Keratinocyte (primary cell): ENCODE measurements around the gene EFCAB8. TPM values are rescaled to one million over a fixed set of nuclear protein-coding genes. Genes with fewer than 3 reads are reported as not detected.

Experiments used
- DNase-seq: peaks from one replicate; pipeline ENCODE4 v3.0.0-alpha.2; 2011; ENCODE audit warnings: low read depth, missing footprints, low spot score
- FAIRE-seq: peaks from 2 replicates; lab custom pipeline; 2011; peaks lifted over from hg19 to GRCh38; lab: Jason Lieb, UNC
- H2AFZ ChIP-seq: 2 replicates; pipeline ENCODE4 v1.6.0; 2012; ENCODE audit warnings: low read length, control low read depth, inconsistent platforms; ENCODE audit not compliant: control insufficient read depth
- H3K27ac ChIP-seq: 2 replicates; pipeline ENCODE4 v1.5.1; 2011; ENCODE audit warnings: low read length; ENCODE audit not compliant: control insufficient read depth, insufficient read depth
- H3K27me3 ChIP-seq: 3 replicates; pipeline ENCODE4 v1.6.0; 2011; ENCODE audit warnings: low read length; ENCODE audit not compliant: control insufficient read depth, insufficient read depth; ENCODE audit errors: extremely low read depth
- H3K36me3 ChIP-seq, 2 experiments: 2 replicates in 1 of 2; 3 replicates in 1 of 2; pipeline ENCODE4 v1.5.1; 2011; ENCODE audit warnings: low read length in 2 of 2, mild to moderate bottlenecking in 1 of 2; ENCODE audit not compliant: control insufficient read depth in 2 of 2, insufficient read depth in 2 of 2; ENCODE audit errors: extremely low read depth in 1 of 2
- H3K4me1 ChIP-seq: 3 replicates; pipeline ENCODE4 v1.5.1; 2011; ENCODE audit warnings: low read length; ENCODE audit not compliant: control insufficient read depth, insufficient read depth; ENCODE audit errors: extremely low read depth
- H3K4me2 ChIP-seq: 3 replicates; pipeline ENCODE4 v1.6.0; 2011; ENCODE audit warnings: low read depth, low read length; ENCODE audit not compliant: control insufficient read depth, insufficient read depth; ENCODE audit errors: extremely low read depth
- H3K4me3 ChIP-seq, 3 experiments: fragments of 200-600 bp in 1 of 3; sonication (generic) in 1 of 3; 2 replicates in 2 of 3; 3 replicates in 1 of 3; pipeline ENCODE4 v1.5.1; 2011 to 2016; ENCODE audit warnings: low read length in 3 of 3, mild to moderate bottlenecking in 3 of 3, control low read depth in 2 of 3, inconsistent platforms in 1 of 3, low read depth in 1 of 3, mixed read lengths in 1 of 3, mixed run types in 1 of 3, moderate library complexity in 1 of 3; ENCODE audit not compliant: control insufficient read depth in 2 of 3, insufficient read depth in 2 of 3; ENCODE audit errors: extremely low read depth in 1 of 3
- H3K79me2 ChIP-seq: 2 replicates; pipeline ENCODE4 v1.6.0; 2012; ENCODE audit warnings: low read length; ENCODE audit not compliant: control insufficient read depth, insufficient read depth
- H3K9ac ChIP-seq: 3 replicates; pipeline ENCODE4 v1.6.0; 2011; ENCODE audit warnings: low read length; ENCODE audit not compliant: control insufficient read depth, insufficient read depth; ENCODE audit errors: extremely low read depth
- H3K9me1 ChIP-seq: 3 replicates; pipeline ENCODE4 v1.6.0; 2011; ENCODE audit warnings: low read length; ENCODE audit not compliant: control insufficient read depth, insufficient read depth; ENCODE audit errors: extremely low read depth
- H3K9me3 ChIP-seq: 2 replicates; pipeline ENCODE4 v1.5.1; 2012; ENCODE audit warnings: low read depth, low read length; ENCODE audit not compliant: control insufficient read depth
- H4K20me1 ChIP-seq: 3 replicates; pipeline ENCODE4 v1.6.0; 2011; ENCODE audit warnings: low read length; ENCODE audit not compliant: control insufficient read depth, insufficient read depth; ENCODE audit errors: extremely low read depth
- CTCF ChIP-seq, 3 experiments: IDR thresholded peaks in 1 of 3; conservative IDR thresholded peaks in 1 of 3; optimal IDR thresholded peaks in 1 of 3; 2 replicates in 2 of 3; 3 replicates in 1 of 3; pipeline versions ENCODE3 to v1.5.1; 2011; ENCODE audit warnings: low read length in 3 of 3, mild to moderate bottlenecking in 3 of 3, moderate library complexity in 2 of 3, control low read depth in 1 of 3, inconsistent platforms in 1 of 3; ENCODE audit not compliant: insufficient read depth in 2 of 3; ENCODE audit errors: extremely low read depth in 1 of 3
- EZH2 ChIP-seq: IDR thresholded peaks from one replicate; pipeline ENCODE4 v1.6.1; 2012; ENCODE audit warnings: inconsistent platforms, mild to moderate bottlenecking, low read length, moderate library complexity
- dilution Hi-C: fragments of 300-500 bp; cut with MboI; formaldehyde crosslinking; loops from one replicate; pipeline ENCODE4 v1.7.0; 2020; ENCODE audit warnings: low sequenced_read_pairs; ENCODE audit not compliant: extremely low pct_ligation_motif_present
- polyA plus RNA-seq, 5 experiments: library from polyadenylated mRNA; depleted of rRNA in 3 of 5; stranded (reverse) in 3 of 5; stranded (forward) in 1 of 5; unstranded in 1 of 5; fragments of >200 nt; gene quantifications; 1 replicate in 1 of 5; 2 replicates in 3 of 5; 3 replicates in 1 of 5; pipeline versions ENCODE4 v1.2.1 to v1.2.3, GENCODE V29; 2011 to 2012; ENCODE audit warnings: missing spikeins in 2 of 5, low read depth in 1 of 5, low replicate concordance in 1 of 5

Gene EFCAB8
- polyA plus RNA-seq, 1 donor (not counting 4 experiments of a cell fraction or from before 2014, with no cell fraction given): 0.03 TPM

DNA sequence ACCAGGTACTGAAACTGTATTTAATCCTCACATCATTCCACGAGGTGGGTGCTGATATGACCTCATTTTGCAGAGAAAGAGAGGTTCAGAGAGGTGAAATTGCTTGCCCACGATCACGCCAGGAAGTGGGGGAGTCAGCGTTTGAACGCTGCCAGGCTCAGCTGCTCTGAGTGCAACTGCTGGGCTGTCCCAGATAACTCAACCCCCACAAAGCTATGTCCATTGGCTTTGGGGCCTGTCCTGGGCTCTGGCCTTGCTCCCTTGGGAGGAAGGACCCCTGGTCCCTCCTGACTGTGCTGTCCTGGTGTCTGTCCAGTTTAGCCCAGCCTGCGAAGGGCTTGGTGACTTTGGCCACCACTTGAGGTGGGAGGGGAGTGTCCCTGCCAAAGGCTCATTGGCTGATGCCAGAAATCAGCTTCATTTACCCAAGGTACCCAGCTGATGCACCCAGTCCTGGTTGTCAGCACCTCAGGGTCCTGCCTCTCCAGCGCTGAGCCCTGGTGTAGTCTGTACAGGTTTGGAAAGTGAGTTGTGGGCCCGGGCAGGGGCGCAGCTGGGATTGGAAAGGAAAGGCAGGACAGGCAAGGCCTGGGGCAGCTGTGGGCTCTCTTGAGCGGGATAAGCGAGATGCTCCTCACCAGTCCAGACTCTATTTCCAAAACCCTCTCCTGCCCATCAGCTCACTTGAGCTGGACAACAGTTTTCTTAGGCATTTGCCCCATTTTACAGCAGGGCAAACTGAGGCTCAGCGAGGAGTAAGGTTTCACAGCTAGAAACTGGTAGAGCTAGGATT is 107.1 kb downstream of the EFCAB8 start:
- no peak overlapping the region for H3K27ac ChIP-seq
- FAIRE-seq (no peak), DNase-seq (no peak)
- H2AFZ ChIP-seq: no peak overlapping the region
- dilution Hi-C loops: no loop called here
- H3K9me3 ChIP-seq: no peaks in the 10 kb centered on the region
- no peaks in the 10 kb centered on the region for H3K79me2 ChIP-seq
- no peaks in the 10 kb centered on the region for H3K4me1 ChIP-seq
- no peaks in the 10 kb centered on the region for H4K20me1 ChIP-seq
- H3K4me3 ChIP-seq: no peak overlapping the region
- H3K36me3 ChIP-seq: no peaks in the 10 kb centered on the region
- TF ChIP-seq EZH2 (no peak), CTCF (optimal IDR thresholded peaks at IDR 0.05 in 1 of 3, IDR thresholded peaks at IDR 0.05 in 1 of 3, conservative IDR thresholded peaks at IDR 0.05 in 1 of 3; ENCODE audit: extremely low read depth in 1 of 3, insufficient read depth in 2 of 3, low read length in 3 of 3) (no peak)
- no peak overlapping the region for H3K9ac ChIP-seq
- H3K4me2 ChIP-seq: no peak overlapping the region
- no peaks in the 10 kb centered on the region for H3K9me1 ChIP-seq
- no peaks in the 10 kb centered on the region for H3K27me3 ChIP-seq

GRCh38 chr20:32966382-32966781 is 107.7 kb downstream of the EFCAB8 start:
- no peak overlapping the region for H3K27ac ChIP-seq
- no peaks in the 10 kb centered on the region for H4K20me1 ChIP-seq
- no peak overlapping the region for H3K4me3 ChIP-seq
- H3K9ac ChIP-seq: no peak overlapping the region
- H3K36me3 ChIP-seq: no peaks in the 10 kb centered on the region
- no peak overlapping the region for H3K4me2 ChIP-seq
- no peaks in the 10 kb centered on the region for H3K79me2 ChIP-seq
- H3K4me1 ChIP-seq: no peaks in the 10 kb centered on the region
- DNase-seq: no peak
- no peak for TF ChIP-seq CTCF (optimal IDR thresholded peaks at IDR 0.05 in 1 of 3, IDR thresholded peaks at IDR 0.05 in 1 of 3, conservative IDR thresholded peaks at IDR 0.05 in 1 of 3; ENCODE audit: extremely low read depth in 1 of 3, insufficient read depth in 2 of 3, low read length in 3 of 3)
- TF ChIP-seq EZH2: no peak
- no peaks in the 10 kb centered on the region for H3K9me1 ChIP-seq
- no peaks in the 10 kb centered on the region for H3K9me3 ChIP-seq
- FAIRE-seq: no peak
- H3K27me3 ChIP-seq: no peaks in the 10 kb centered on the region
- no peak overlapping the region for H2AFZ ChIP-seq
- dilution Hi-C loops: no loop called here
